Activated T-helper 17 cell treated with anti-CD3 and anti-CD28 coated beads, Interleukin-2, amount 50 U/mL, for 72 hours (primary cell): Measurements from ENCODE around the gene AARS2. TPM values are rescaled to one million over a fixed set of nuclear protein-coding genes. Genes with fewer than 3 reads are reported as not detected.
A peak's percentile ranks its signal among the peaks of the same experiment; 100 is the strongest.
"Not testable (repeated sequence)": the region's sequence is repeated elsewhere in the genome, so short reads cannot be mapped to it uniquely, and the experiment has no call there.

Experiments used
- ATAC-seq: fragments of 150-1000 bp; cut with Tn5 transposase; replicated peaks from 2 replicates; pipeline ENCODE4 v1.10.0; 2021; ENCODE audit warnings: mild to moderate bottlenecking, moderate library complexity
- H3K27ac Mint-ChIP-seq: one replicate; pipeline ENCODE4 v1.8.0; 2022; ENCODE audit warnings: mixed read lengths
- H3K27me3 Mint-ChIP-seq: one replicate; pipeline ENCODE4 v1.8.0; 2022; ENCODE audit warnings: mixed read lengths
- H3K36me3 Mint-ChIP-seq: one replicate; pipeline ENCODE4 v1.8.0; 2022; ENCODE audit warnings: low read depth, mild to moderate bottlenecking, mixed read lengths
- H3K4me1 Mint-ChIP-seq: one replicate; pipeline ENCODE4 v1.8.0; 2022; ENCODE audit warnings: mixed read lengths
- H3K4me3 Mint-ChIP-seq: one replicate; pipeline ENCODE4 v1.8.0; 2022; ENCODE audit warnings: mild to moderate bottlenecking, mixed read lengths
- H3K9me3 Mint-ChIP-seq: one replicate; pipeline ENCODE4 v1.8.0; 2022; ENCODE audit warnings: mixed read lengths
- total RNA-seq, 2 donors: library from RNA; stranded (reverse); gene quantifications; one replicate each; pipeline ENCODE4 v1.2.3, GENCODE V29; 2022

AARS2 gene
- total RNA-seq, 2 donors from 2014 or later, result 10.2 to 13.8 TPM

GRCh38 chr6:44339763-44340625 is 26.8 kb upstream of the AARS2 start:
- no peaks in the 10 kb centered on the region for H3K9me3 Mint-ChIP-seq
- peak; percentile 87 for ATAC-seq
- H3K36me3 Mint-ChIP-seq, result no peaks in the 10 kb centered on the region
- H3K27ac Mint-ChIP-seq, result no peak overlapping the region
- no peaks in the 10 kb centered on the region for H3K4me1 Mint-ChIP-seq
- H3K4me3 Mint-ChIP-seq, result no peak overlapping the region
- H3K27me3 Mint-ChIP-seq, result peaks cover 32% of the 10 kb centered on the region

GRCh38 chr6:44339301-44339700 is 26.2 kb upstream of the AARS2 start:
- no peak overlapping the region for H3K4me3 Mint-ChIP-seq
- no peaks in the 10 kb centered on the region for H3K4me1 Mint-ChIP-seq
- H3K36me3 Mint-ChIP-seq, result no peaks in the 10 kb centered on the region
- H3K27me3 Mint-ChIP-seq, result peaks cover 25% of the 10 kb centered on the region
- H3K9me3 Mint-ChIP-seq, result no peaks in the 10 kb centered on the region
- ATAC-seq, result no peak
- H3K27ac Mint-ChIP-seq, result no peak overlapping the region

- Mint-ChIP-seq H3K27me3 (peaks cover 17% of the 10 kb centered on the region), H3K4me3 (no peak overlapping the region), H3K36me3 (no peaks in the 10 kb centered on the region), H3K4me1 (no peaks in the 10 kb centered on the region), H3K27ac (no peak overlapping the region), H3K9me3 (no peaks in the 10 kb centered on the region)
- ATAC-seq, result peak; percentile 83
Measured at GRCh38 chr6:44338228-44339122, 25.3 kb upstream of the AARS2 start.

- H3K27ac Mint-ChIP-seq, result no peak overlapping the region
- H3K36me3 Mint-ChIP-seq, result no peaks in the 10 kb centered on the region
- H3K4me3 Mint-ChIP-seq, result no peak overlapping the region
- H3K4me1 Mint-ChIP-seq, result no peaks in the 10 kb centered on the region
- ATAC-seq, result no peak
- H3K9me3 Mint-ChIP-seq, result no peaks in the 10 kb centered on the region
- H3K27me3 Mint-ChIP-seq, result peaks cover 12% of the 10 kb centered on the region
Measured at GRCh38 chr6:44335631-44336030, 22.5 kb upstream of the AARS2 start.

- Mint-ChIP-seq H3K27me3 (peaks cover 26% of the 10 kb centered on the region), H3K4me1 (no peaks in the 10 kb centered on the region), H3K36me3 (no peaks in the 10 kb centered on the region), H3K4me3 (no peak overlapping the region), H3K27ac (no peak overlapping the region), H3K9me3 (no peaks in the 10 kb centered on the region)
- ATAC-seq, result no peak
Measured at GRCh38 chr6:44333942-44334341, 20.8 kb upstream of the AARS2 start.

- Mint-ChIP-seq H3K9me3 (no peaks in the 10 kb centered on the region), H3K36me3 (no peaks in the 10 kb centered on the region), H3K27ac (no peak overlapping the region), H3K4me1 (no peaks in the 10 kb centered on the region), H3K27me3 (peaks cover 30% of the 10 kb centered on the region), H3K4me3 (no peak overlapping the region)
- no peak for ATAC-seq
Measured at GRCh38 chr6:44333273-44333919, 20.2 kb upstream of the AARS2 start.

- no peak overlapping the region for H3K4me3 Mint-ChIP-seq
- H3K9me3 Mint-ChIP-seq, result no peaks in the 10 kb centered on the region
- no peaks in the 10 kb centered on the region for H3K4me1 Mint-ChIP-seq
- H3K36me3 Mint-ChIP-seq, result no peaks in the 10 kb centered on the region
- H3K27me3 Mint-ChIP-seq, result peaks cover 35% of the 10 kb centered on the region
- no peak overlapping the region for H3K27ac Mint-ChIP-seq
- no peak for ATAC-seq
Measured at GRCh38 chr6:44332585-44332984, 19.4 kb upstream of the AARS2 start.

- no peak overlapping the region for H3K4me3 Mint-ChIP-seq
- H3K27me3 Mint-ChIP-seq, result peaks cover 35% of the 10 kb centered on the region
- H3K9me3 Mint-ChIP-seq, result no peaks in the 10 kb centered on the region
- H3K27ac Mint-ChIP-seq, result no peak overlapping the region
- no peak for ATAC-seq
- no peaks in the 10 kb centered on the region for H3K4me1 Mint-ChIP-seq
- H3K36me3 Mint-ChIP-seq, result no peaks in the 10 kb centered on the region
Measured at GRCh38 chr6:44329858-44330257, 16.7 kb upstream of the AARS2 start.

- not testable (repeated sequence) for H3K36me3 Mint-ChIP-seq, H3K27ac Mint-ChIP-seq, H3K4me1 Mint-ChIP-seq, H3K4me3 Mint-ChIP-seq, H3K9me3 Mint-ChIP-seq, ATAC-seq
- peaks cover 34% of the 10 kb centered on the region for H3K27me3 Mint-ChIP-seq
Measured at GRCh38 chr6:44328203-44328602, 15.1 kb upstream of the AARS2 start.

- no peaks in the 10 kb centered on the region for H3K36me3 Mint-ChIP-seq
- ATAC-seq, result no peak
- H3K9me3 Mint-ChIP-seq, result no peaks in the 10 kb centered on the region
- no peak overlapping the region for H3K4me3 Mint-ChIP-seq
- no peak overlapping the region for H3K27ac Mint-ChIP-seq
- H3K4me1 Mint-ChIP-seq, result no peaks in the 10 kb centered on the region
- peaks cover 30% of the 10 kb centered on the region for H3K27me3 Mint-ChIP-seq
Measured at GRCh38 chr6:44327760-44328159, 14.6 kb upstream of the AARS2 start.

GRCh38 chr6:44327096-44327495 is 13.9 kb upstream of the AARS2 start:
- Mint-ChIP-seq H3K9me3 (no peaks in the 10 kb centered on the region), H3K4me1 (no peaks in the 10 kb centered on the region), H3K27me3 (peaks cover 25% of the 10 kb centered on the region), H3K36me3 (no peaks in the 10 kb centered on the region), H3K27ac (no peak overlapping the region), H3K4me3 (no peak overlapping the region)
- ATAC-seq, result no peak

- Mint-ChIP-seq H3K9me3 (no peaks in the 10 kb centered on the region), H3K36me3 (no peaks in the 10 kb centered on the region), H3K27me3 (peaks cover 29% of the 10 kb centered on the region), H3K4me3 (no peak overlapping the region), H3K27ac (no peak overlapping the region), H3K4me1 (no peaks in the 10 kb centered on the region)
- ATAC-seq, result no peak
Measured at GRCh38 chr6:44321210-44321609, 8.1 kb upstream of the AARS2 start.

- H3K4me3 Mint-ChIP-seq, H3K27ac Mint-ChIP-seq, H3K4me1 Mint-ChIP-seq, H3K9me3 Mint-ChIP-seq, H3K36me3 Mint-ChIP-seq, ATAC-seq: not testable (repeated sequence)
- H3K27me3 Mint-ChIP-seq, result peaks cover 29% of the 10 kb centered on the region
Measured at GRCh38 chr6:44317136-44317631, 4.0 kb upstream of the AARS2 start.

GRCh38 chr6:44316481-44316880 is 3.3 kb upstream of the AARS2 start:
- H3K4me1 Mint-ChIP-seq, result peaks cover 14% of the 10 kb centered on the region
- no peak overlapping the region for H3K4me3 Mint-ChIP-seq
- H3K27me3 Mint-ChIP-seq, result peaks cover 29% of the 10 kb centered on the region
- H3K36me3 Mint-ChIP-seq, result peaks cover 9% of the 10 kb centered on the region
- no peak overlapping the region for H3K27ac Mint-ChIP-seq
- no peak for ATAC-seq
- no peaks in the 10 kb centered on the region for H3K9me3 Mint-ChIP-seq
